HG03520 (cell line): ENCODE data around the gene COA3.

Experiments
- ATAC-seq: cut with Tn5 transposase; IDR thresholded peaks from one replicate; pipeline ENCODE4 v1.9.1; 2021; ENCODE audit warnings: mild to moderate bottlenecking, moderate library complexity; ENCODE audit not compliant: unreplicated experiment

The COA3 gene

DNA sequence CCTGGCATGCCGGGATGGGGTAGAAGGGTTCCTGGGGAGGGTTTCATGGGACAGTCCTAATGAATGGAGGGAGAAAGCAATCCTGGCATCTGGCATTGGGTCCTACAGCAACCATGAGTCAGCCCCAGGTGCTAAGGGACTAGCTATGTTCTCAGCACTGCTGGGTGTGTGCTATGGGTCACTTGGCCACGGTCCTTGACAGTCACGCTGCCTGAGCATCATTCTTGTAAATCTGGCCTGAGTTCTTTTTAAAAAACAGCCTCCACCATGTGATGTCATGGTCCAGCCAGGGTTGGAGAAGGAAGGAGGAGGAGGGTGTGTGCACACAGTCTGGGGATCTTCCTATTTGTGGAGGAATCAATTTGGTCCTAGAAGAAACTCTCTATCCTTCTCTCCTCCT is 43.7 kb downstream of the COA3 start:
- no peak for ATAC-seq

- ATAC-seq = no peak
Measured at GRCh38 chr17:42751628-42752027, 46.9 kb downstream of the COA3 start.

DNA sequence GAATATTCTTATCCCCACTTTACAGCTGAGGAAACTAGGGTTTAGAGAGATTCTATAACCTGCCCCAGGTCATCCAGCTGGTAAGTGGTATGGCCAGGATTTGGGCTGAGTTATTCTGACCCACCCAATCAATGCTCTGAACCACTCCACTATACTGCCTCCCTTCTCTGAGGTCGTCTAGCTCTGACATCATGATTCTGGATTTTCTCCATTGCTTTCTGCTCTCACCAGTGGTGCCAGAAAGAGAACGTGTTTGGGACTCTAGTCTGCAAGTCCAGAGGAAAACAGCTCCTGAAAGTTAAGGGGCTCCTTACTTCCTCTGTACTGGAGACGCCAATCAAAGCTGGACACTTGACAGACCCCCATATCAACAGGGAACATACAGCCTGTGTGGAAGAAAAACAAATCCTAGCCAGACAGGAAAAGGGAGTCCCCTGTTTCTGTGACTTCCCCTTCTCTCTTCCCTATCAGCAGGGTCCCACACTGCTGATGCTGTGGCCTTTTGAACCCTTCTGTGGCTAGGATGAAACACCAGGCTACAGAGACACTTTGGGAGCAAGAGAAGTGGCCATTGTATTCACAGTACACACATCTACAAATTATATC is 47.7 kb downstream of the COA3 start:
- ATAC-seq = no peak

DNA sequence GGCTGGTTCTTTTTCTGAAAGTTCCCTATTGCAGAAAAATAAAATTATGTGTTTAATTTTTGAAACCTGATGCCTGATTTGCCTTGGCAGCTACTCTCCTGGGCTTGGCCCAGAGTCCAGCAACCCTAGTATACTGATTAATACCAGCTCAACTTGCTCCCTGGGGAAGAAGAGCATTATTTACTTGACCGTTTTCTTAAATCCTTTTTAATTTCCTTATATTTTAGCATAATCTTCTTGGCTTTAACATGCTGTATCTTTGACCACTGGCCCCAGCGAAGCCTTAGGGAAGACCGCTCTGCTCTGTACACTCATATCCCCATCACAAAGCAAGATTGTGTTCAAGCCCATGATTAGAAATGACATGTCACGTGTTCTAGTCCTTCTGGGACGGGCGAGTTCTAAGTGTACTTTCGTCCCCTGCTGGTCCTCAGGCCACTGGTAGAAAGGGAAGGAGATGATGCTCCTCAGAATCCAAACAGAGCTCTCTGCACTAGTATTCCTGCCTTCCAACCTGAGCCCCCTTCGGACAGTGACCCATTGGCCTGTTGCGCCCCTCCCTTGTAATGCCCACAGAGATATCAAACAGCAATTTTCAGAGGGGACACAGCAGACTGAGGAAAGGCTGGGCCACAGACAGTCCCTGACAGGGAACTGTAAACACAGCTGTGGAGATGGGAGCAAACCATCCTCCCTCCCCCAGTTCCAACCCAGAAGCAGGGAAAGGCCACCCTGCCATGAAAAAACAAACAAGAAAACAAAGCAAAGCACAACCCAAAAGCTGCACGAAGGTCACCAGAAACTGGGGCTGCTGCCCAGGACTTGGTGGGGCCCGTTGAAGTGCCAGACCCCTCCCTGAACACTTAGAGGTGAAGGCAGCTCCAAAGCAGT is 49.4 kb downstream of the COA3 start:
- no peak for ATAC-seq

DNA sequence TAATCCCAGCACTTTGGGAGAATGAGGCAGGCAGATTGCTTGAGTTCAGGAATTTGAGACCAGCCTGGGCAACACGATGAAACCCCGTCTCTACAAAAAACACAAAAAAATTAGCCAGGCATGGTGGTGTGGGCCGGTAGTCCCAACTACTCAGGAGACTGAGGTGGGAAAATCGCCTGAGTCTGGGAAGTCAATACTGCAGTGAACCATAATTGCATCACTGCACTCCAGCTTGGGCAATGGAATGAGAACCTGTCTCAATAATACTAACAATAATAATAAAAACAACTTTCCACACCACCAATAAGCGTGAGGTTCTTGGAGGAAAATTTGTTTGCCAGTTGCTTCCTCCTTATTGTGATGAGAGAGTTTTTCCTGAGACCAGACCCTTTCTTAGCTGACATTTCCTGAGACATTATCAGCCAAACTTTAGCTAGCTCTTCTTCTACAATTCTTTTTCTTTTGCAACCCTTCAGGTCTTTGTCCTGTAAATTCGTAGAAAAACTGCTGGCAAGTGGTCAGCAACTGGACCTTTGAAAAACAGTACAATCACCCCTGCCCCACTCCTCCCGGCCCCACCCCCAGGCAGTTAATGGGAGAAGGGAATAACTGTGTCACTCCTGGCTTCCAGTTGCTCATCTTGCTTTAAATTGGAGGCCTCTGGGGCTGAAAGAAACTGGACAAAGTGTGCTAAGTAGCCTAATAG is 50.1 kb downstream of the COA3 start:
- no peak for ATAC-seq
